ENCODE data around the gene FMNL2.

GRCh38 chr2:152565884-152566727 lies 231.1 kb downstream of the FMNL2 start:
- TF ChIP-seq CTCF (IDR thresholded peaks at IDR 0.05) (no peak), POLR2A (IDR thresholded peaks at IDR 0.05) (no peak)

Data from stomach (tissue), 4 donors.